Upper lobe of left lung (tissue), 6 donors: ENCODE measurements around the gene SELENOS. TPM values are rescaled to one million over a fixed set of nuclear protein-coding genes. Genes with fewer than 3 reads are reported as not detected.
A peak's percentile ranks its signal among the peaks of the same experiment; 100 is the strongest.
"Not testable (repeated sequence)": the region's sequence is repeated elsewhere in the genome, so short reads cannot be mapped to it uniquely, and the experiment has no call there.

Experiments
- ATAC-seq, 2 donors: fragments of 200-7000 bp; cut with Tn5 transposase; one replicate each; pipeline ENCODE4 v1.9.1; 2022; ENCODE audit warnings: mild to moderate bottlenecking in 2 of 2, moderate library complexity in 2 of 2; ENCODE audit not compliant: low FRiP score in 2 of 2
- DNase-seq, 2 donors: peaks; one replicate each; pipeline ENCODE4 v3.0.0-alpha.2; 2019 to 2020
- H3K27ac ChIP-seq, 4 donors: fragments of 200-600 bp; sonication (generic); one replicate each; pipeline ENCODE4 v1.5.1; 2016 to 2019
- H3K27me3 ChIP-seq, 4 donors: fragments of 200-600 bp; sonication (generic); one replicate each; pipeline ENCODE4 v1.5.1; 2017 to 2019
- H3K36me3 ChIP-seq, 4 donors: fragments of 200-600 bp; sonication (generic); one replicate each; pipeline ENCODE4 v1.5.1; 2016 to 2019
- H3K4me1 ChIP-seq, 4 donors: fragments of 200-600 bp; sonication (generic); one replicate each; pipeline ENCODE4 v1.5.1; 2018 to 2019
- H3K4me3 ChIP-seq, 4 donors: fragments of 200-600 bp; sonication (generic); one replicate each; pipeline ENCODE4 v1.5.1; 2017 to 2019; ENCODE audit warnings: mild to moderate bottlenecking in 2 of 4, moderate library complexity in 1 of 4
- H3K9me3 ChIP-seq, 4 donors: fragments of 200-600 bp; sonication (generic); one replicate each; pipeline ENCODE4 v1.5.1; 2018 to 2019
- CTCF ChIP-seq, 6 experiments: fragments of 450-650 bp in 4 of 6; fragments of 200-600 bp in 2 of 6; sonication (generic) in 2 of 6; IDR thresholded peaks; one replicate each; pipeline ENCODE4 v1.5.1; 2016 to 2019; ENCODE audit warnings: antibody characterized with exemption in 6 of 6
- EP300 ChIP-seq, 4 donors: sonication (generic); formaldehyde crosslinking; IDR thresholded peaks; one replicate each; pipeline ENCODE4 v1.5.1; 2017; ENCODE audit warnings: antibody characterized with exemption in 4 of 4, control low read depth in 2 of 4
- POLR2A ChIP-seq, 4 donors: fragments of 450-650 bp; IDR thresholded peaks; one replicate each; pipeline ENCODE4 v1.5.1; 2016 to 2017; ENCODE audit warnings: antibody characterized with exemption in 4 of 4, mild to moderate bottlenecking in 2 of 4
- POLR2AphosphoS5 ChIP-seq, 2 donors: sonication (generic); formaldehyde crosslinking; IDR thresholded peaks; one replicate each; pipeline ENCODE4 v1.5.1; 2017; ENCODE audit warnings: antibody characterized with exemption in 2 of 2
- WGBS, 2 donors: methylation state at CpG; one replicate each; pipeline ENCODE4 v1.1.5; 2017 to 2018; 5-methylcytosine and 5-hydroxymethylcytosine counted together
- total RNA-seq, 6 donors: library from RNA; depleted of rRNA in 4 of 6; stranded (reverse); fragments of >200 nt in 4 of 6; gene quantifications; one replicate each; pipeline versions ENCODE4 v1.1.0 to v1.2.1, GENCODE V29; 2016 to 2021
- donor health status: DM: no; HTN: no; CAD: no; lungs with moderate emphysema.
- donor health status: DM: no; HTN: yes; CAD: no; lungs with severe emphysema.

Gene SELENOS
- total RNA-seq, 6 donors from 2014 or later: 48.2 to 106 (median 78.2) TPM

- Histone ChIP-seq H3K4me3 (no peak overlapping the region), H3K9me3 (no peaks in the 10 kb centered on the region), H3K4me1 (peaks cover 14 to 25% (median 19%) of the 10 kb centered on the region in 4 donors), H3K36me3 (peaks cover 24 to 70% (median 41%) of the 10 kb centered on the region in 4 donors), H3K27ac (no peak overlapping the region), H3K27me3 (no peaks in the 10 kb centered on the region)
- ATAC-seq: peak in 1 of 2 donors; percentile 54
- WGBS, 2 donors: 79 to 80% methylated on average over 8 of the region's 8 CpGs
- no peak for DNase-seq
- TF ChIP-seq POLR2A (IDR thresholded peaks at IDR 0.05): no peak
- TF ChIP-seq EP300 (IDR thresholded peaks at IDR 0.05): no peak
- no peak for TF ChIP-seq POLR2AphosphoS5 (IDR thresholded peaks at IDR 0.05)
- TF ChIP-seq CTCF (IDR thresholded peaks at IDR 0.05): peak in 5 of 6 experiments; percentile 30 to 60 (median 49)
Measured at GRCh38 chr15:101288905-101289513, 11.7 kb upstream of the SELENOS start.

- WGBS, 2 donors: 95% methylated on average over 6 of the region's 6 CpGs
- not testable (repeated sequence) for H3K27ac ChIP-seq, DNase-seq, H3K4me3 ChIP-seq, ATAC-seq, H3K4me1 ChIP-seq, H3K27me3 ChIP-seq, H3K9me3 ChIP-seq
- H3K36me3 ChIP-seq: peaks cover 25 to 86% (median 57%) of the 10 kb centered on the region in 4 donors
Measured at GRCh38 chr15:101287342-101287741, 10.1 kb upstream of the SELENOS start.

GRCh38 chr15:101286471-101287114 is 9.3 kb upstream of the SELENOS start:
- WGBS, 2 donors: 82 to 87% methylated on average over 9 of the region's 9 CpGs
- Histone ChIP-seq H3K27ac (no peak overlapping the region), H3K36me3 (peaks cover 25 to 88% (median 62%) of the 10 kb centered on the region in 4 donors)

GRCh38 chr15:101283931-101284330 is 6.6 kb upstream of the SELENOS start:
- Histone ChIP-seq H3K9me3 (no peaks in the 10 kb centered on the region), H3K27ac (no peak overlapping the region), H3K36me3 (peaks cover 25 to 96% (median 71%) of the 10 kb centered on the region in 4 donors), H3K4me3 (no peak overlapping the region), H3K27me3 (no peaks in the 10 kb centered on the region), H3K4me1 (no peaks in the 10 kb centered on the region)
- no peak for TF ChIP-seq POLR2AphosphoS5 (IDR thresholded peaks at IDR 0.05)
- no peak for TF ChIP-seq CTCF (IDR thresholded peaks at IDR 0.05)
- ATAC-seq: no peak
- WGBS, 2 donors: 83 to 89% methylated on average over 6 of the region's 6 CpGs
- DNase-seq: no peak

More at GRCh38 chr15:101286471-101287114, 9.3 kb upstream of the SELENOS start:
- Histone ChIP-seq H3K27me3 (no peaks in the 10 kb centered on the region), H3K9me3 (no peaks in the 10 kb centered on the region), H3K4me1 (peaks cover 0 to 2% (median under 1%) of the 10 kb centered on the region in 4 donors), H3K4me3 (no peak overlapping the region)
- TF ChIP-seq CTCF (IDR thresholded peaks at IDR 0.05) (no peak), POLR2A (IDR thresholded peaks at IDR 0.05) (no peak), POLR2AphosphoS5 (IDR thresholded peaks at IDR 0.05) (no peak), EP300 (IDR thresholded peaks at IDR 0.05) (no peak)
- DNase-seq (no peak), ATAC-seq (no peak)

- Histone ChIP-seq H3K27me3 (no peaks in the 10 kb centered on the region), H3K4me3 (no peak overlapping the region), H3K36me3 (peaks cover 14 to 69% (median 45%) of the 10 kb centered on the region in 4 donors), H3K27ac (no peak overlapping the region), H3K9me3 (no peaks in the 10 kb centered on the region), H3K4me1 (peaks cover 16 to 24% (median 18%) of the 10 kb centered on the region in 4 donors)
- DNase-seq: no peak
- WGBS, 2 donors: 88 to 89% methylated on average over 2 of the region's 2 CpGs
- ATAC-seq: no peak
- TF ChIP-seq EP300 (IDR thresholded peaks at IDR 0.05): no peak
- no peak for TF ChIP-seq POLR2AphosphoS5 (IDR thresholded peaks at IDR 0.05)
- no peak for TF ChIP-seq CTCF (IDR thresholded peaks at IDR 0.05)
- no peak for TF ChIP-seq POLR2A (IDR thresholded peaks at IDR 0.05)
Measured at GRCh38 chr15:101280007-101280406, 2.7 kb upstream of the SELENOS start.
